HTERT RPE-1 (cell line): ENCODE results near the gene SSTR1.

Experiments
- in situ Hi-C: fragments of 300-500 bp; cut with MboI; formaldehyde crosslinking; loops from 4 replicates; pipeline ENCODE4 v1.14.3; 2020; ENCODE audit warnings: low sequenced_read_pairs

Gene SSTR1

DNA sequence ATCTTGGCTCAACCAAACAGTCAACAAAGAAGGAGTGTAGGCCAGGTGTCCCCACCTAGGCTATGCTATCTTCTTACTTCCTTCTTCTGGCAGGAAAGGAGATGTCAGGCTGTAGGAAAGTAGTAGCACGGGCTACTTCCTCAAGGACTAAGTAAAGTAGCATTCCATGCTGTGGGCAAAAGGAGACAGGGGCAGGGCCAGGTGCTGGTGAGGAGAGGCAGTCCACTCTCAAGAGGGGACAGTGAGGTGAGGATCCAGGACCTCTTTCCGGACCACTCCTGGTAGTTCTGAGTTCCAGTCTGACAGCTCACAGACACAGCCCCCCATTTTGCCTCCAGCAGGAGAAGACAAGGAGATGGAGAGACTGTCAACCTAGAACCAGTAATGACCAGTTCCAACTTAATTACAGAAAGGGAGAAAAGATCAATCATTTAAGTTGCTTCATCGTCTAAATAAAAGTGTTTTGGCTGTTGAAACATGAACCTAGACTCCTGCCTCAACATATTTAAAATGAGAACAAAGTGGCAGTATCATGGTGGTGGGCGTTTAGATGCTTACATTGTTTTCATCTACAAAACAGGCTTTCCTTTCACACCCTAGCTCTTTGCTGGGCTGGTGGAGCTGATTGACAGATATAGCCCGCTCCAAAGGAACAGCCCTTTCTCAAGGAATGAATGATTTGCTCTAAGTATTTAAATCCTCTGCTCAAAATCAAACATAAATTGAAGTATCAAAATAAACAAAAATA is 5.1 kb upstream of the SSTR1 start:
- in situ Hi-C loops, result no loop called here

DNA sequence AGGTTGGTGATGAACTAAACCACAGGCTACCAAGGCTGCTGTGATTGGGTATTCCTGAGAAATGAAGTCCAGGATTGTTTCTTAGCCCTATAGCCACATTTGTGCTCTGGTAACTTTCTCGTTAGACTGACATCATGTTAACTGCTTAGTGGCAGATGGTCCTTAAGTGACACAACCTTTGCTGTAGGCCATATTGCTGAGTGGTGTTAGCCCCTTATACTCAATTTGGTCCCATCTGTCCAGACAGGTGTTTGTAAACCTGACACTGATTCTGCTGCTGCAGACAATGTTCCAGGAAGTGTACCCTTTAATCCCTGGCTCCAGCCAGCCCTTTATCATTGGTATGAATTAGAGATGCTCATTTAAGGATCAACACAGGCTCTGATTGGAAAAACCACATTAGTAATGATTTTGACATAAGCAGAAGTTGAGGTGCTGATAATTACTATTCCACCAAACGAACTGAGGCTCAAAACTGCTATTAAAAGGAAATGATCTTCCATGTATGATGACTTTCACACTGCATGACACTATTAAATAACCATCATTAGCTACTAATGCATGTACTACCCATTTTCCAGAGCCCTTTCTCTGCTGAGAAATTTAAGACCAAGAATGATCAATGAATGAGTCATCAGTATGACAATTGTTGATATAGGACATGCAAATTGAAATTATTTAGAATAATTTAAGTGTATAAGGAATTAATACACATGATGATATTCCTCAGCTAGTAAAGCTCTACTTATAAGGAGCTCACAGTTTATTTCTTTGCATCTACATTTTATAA is 3.6 kb upstream of the SSTR1 start:
- in situ Hi-C loops, result no loop called here

DNA sequence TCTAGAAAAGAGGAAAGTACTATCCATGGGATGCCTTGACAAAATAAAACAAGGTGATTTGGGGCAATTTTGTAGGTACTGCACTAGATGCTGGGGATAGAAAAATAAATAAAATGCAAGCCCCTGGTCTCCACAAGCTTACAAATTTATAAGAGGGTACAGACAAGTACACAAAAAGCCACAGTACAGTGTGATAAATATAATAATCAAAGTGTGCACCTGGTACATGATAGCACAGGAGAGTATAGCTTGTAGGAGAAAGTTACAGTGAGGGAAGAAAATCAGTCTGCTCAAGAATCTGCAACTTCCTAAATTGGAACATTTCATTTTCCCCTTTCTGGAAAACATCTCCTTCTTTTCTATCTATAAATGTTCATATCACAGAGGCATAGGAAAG is 3.0 kb upstream of the SSTR1 start:
- in situ Hi-C loops, result no loop called here

GRCh38 chr14:38205119-38205813 is 2.4 kb upstream of the SSTR1 start:
- in situ Hi-C loops, result no loop called here

GRCh38 chr14:38205949-38206665 is 1.6 kb upstream of the SSTR1 start:
- in situ Hi-C loops, result no loop called here

DNA sequence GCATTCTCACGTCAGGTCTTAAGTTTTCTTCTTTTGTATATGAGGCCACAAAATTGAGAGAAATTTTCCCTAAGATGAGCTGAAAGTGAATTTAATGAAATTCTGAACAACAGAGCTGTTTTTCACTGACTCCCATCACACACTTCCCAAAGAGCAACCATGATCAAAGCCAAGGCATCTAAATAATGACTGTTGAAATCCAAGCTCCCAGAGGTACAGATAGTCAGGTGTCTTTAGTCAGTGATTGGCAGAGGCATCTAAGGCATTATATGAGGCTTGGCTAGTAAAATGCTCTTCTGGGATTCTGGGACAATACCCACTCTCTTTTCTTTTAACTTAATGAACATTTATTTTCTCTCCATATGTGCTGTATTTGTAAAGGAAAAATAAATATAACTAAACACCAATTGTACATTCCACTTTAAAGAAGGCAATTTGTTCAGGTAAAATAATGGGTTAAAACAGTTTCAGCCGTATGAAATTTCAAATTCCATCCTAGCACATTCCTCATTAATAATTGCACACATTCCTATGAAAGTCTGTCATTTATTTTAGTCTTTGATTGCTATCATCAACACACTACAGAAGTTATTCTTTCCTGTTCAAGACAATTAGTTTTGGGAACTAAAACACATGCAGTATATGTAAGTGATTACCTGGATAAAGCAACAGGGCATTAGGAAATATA is 871 bp upstream of the SSTR1 start:
- in situ Hi-C loops, result no loop called here

DNA sequence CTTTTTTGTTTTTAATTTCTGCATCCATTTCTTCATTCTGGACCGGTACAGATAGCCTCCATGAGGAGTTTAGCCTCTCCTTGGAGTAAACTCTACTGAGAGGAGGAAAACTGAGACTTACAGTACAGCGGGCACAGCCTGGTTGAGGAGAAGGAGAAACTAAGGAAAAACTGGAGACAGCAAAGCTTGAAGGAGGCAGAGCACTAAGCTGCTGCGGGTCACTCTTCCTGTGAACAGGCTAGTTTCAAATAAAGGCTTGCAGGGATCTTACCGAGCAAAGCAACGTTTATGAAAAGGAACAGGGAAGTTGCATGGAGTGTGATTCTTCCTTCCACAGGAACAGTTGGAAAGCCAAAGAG is 348 bp upstream of the SSTR1 start:
- in situ Hi-C loops, result no loop called here

DNA sequence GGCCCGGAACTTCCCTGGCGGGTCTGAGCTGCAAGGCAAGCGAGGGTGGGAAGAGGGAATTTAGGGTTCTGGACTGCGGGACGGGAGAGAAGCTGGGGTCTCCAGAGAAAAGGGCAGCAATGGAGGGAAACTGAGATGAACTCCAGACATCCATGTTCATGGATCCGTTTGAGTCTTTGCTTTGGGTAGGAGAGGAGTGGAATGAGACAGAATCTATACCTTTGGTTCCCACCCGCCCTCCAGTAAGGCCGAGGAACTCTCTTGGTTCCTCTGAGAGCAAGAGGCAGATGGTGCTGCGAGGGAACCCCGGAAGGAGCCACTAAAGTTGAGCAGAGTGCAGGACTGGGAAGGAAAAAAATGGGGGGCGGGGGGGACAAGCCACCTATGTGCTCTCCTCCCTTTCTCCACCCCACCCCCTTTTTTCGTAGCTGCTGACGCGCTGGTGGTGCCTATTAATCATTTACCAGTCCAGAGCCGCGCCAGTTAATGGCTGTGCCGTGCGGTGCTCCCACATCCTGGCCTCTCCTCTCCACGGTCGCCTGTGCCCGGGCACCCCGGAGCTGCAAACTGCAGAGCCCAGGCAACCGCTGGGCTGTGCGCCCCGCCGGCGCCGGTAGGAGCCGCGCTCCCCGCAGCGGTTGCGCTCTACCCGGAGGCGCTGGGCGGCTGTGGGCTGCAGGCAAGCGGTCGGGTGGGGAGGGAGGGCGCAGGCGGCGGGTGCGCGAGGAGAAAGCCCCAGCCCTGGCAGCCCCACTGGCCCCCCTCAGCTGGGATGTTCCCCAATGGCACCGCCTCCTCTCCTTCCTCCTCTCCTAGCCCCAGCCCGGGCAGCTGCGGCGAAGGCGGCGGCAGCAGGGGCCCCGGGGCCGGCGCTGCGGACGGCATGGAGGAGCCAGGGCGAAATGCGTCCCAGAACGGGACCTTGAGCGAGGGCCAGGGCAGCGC is 1.2 kb downstream of the SSTR1 start:
- in situ Hi-C loops, result no loop called here

- in situ Hi-C loops, result no loop called here
Observed at GRCh38 chr14:38209572-38210557, 2.2 kb downstream of the SSTR1 start.

GRCh38 chr14:38210587-38211216 is 3.0 kb downstream of the SSTR1 start:
- in situ Hi-C loops, result no loop called here

DNA sequence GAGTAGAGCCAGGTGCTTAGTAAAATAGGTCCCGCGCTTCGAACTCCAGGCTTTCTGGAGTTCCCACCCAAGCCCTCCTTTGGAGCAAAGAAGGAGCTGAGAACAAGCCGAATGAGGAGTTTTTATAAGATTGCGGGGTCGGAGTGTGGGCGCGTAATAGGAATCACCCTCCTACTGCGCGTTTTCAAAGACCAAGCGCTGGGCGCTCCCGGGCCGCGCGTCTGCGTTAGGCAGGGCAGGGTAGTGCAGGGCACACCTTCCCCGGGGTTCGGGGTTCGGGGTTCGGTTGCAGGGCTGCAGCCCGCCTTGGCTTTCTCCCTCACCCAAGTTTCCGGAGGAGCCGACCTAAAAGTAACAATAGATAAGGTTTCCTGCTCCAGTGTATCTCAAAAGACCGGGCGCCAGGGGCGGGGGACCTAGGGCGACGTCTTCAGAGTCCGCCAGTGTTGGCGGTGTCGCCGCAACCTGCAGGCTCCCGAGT is 3.6 kb downstream of the SSTR1 start:
- in situ Hi-C loops, result no loop called here

DNA sequence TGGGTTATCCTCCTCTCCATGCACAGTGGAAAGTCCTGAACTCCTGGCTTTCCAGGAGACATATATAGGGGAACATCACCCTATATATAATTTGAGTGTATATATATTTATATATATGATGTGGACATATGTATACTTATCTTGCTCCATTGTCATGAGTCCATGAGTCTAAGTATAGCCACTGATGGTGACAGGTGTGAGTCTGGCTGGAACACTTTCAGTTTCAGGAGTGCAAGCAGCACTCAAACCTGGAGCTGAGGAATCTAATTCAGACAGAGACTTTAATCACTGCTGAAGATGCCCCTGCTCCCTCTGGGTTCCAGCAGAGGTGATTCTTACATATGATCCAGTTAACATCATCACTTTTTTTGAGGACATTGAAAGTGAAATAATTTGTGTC is 4.4 kb downstream of the SSTR1 start:
- in situ Hi-C loops, result no loop called here

GRCh38 chr14:38213001-38213400 is 5.3 kb downstream of the SSTR1 start:
- in situ Hi-C loops, result no loop called here

DNA sequence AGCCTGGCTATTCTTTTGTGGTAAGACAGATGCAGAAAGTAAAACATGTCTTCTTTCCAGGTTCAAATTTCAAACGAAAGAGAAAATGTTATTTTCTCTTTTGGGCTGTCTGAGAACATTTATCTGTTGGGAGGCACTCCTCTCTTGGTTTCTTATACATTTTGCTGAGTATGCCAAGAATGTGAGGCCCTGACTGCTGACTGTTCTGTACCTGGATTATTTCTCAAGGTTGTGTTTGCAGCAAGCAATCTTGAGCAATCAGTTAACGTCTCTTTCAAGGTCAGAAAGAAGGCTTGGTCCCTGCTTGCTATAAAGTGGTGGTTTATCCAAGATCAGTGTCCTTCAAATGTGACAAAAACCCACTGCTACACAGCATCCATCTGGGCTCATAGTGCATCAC is 9.8 kb downstream of the SSTR1 start:
- in situ Hi-C loops, result no loop called here

DNA sequence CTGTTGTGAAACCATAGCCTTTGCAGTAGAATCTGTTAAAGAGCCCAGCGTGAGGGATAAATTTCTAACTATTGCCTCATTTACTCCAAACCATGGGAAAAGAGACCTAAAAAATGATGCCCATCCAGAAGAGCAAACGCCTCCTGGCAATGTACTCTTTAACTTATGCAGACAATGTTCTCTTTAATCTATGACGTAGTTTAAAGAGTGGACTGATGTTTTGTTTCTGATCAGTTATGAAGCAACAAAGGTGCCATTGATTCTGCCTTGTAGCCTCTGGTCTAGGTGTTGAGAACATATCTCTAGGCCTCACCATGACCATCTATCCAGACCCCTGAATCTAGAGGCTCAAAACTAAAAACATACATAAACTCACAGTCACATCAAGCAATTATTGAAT is 13.4 kb downstream of the SSTR1 start:
- in situ Hi-C loops, result no loop called here

DNA sequence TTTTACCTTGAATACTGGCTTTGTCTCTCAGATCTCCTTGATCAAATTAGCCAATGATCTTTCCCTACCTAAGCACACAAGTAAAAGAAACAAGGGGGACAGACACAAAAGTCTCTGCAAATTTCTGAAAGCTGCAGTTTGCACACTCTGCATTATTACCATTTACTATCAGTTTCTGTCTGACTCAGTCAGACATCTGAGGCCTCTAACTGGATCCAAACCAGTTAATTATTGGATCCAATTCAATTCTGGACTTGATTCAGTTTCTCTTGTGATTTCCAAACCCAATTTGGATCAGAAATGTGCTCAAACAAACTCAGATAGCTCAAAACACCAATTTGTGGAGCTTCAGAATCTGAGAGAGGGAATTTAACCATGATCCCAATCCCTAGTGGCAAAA is 16.6 kb downstream of the SSTR1 start:
- in situ Hi-C loops, result no loop called here

GRCh38 chr14:38225946-38226345 is 18.2 kb downstream of the SSTR1 start:
- in situ Hi-C loops, result no loop called here

DNA sequence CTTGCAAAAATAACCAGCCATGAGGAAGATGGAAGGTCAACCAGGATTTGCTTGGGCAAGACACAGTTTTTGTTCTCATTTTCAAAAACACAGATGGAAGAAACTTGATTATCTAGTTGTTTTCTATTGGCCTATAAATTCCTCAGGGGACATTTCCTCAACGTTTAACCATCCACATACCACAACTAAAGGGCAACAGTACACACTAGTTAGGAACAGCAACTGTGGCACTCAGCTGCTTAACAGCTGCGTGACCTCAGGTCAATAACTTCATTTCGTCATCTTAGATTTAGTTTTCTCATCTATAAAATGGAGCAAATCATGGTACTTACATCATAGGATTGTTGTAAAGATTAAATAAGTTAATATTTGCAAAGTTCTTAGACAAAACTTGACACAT is 18.7 kb downstream of the SSTR1 start:
- in situ Hi-C loops, result no loop called here
